Measurements from ENCODE around the gene SEL1L.

Gene SEL1L

DNA sequence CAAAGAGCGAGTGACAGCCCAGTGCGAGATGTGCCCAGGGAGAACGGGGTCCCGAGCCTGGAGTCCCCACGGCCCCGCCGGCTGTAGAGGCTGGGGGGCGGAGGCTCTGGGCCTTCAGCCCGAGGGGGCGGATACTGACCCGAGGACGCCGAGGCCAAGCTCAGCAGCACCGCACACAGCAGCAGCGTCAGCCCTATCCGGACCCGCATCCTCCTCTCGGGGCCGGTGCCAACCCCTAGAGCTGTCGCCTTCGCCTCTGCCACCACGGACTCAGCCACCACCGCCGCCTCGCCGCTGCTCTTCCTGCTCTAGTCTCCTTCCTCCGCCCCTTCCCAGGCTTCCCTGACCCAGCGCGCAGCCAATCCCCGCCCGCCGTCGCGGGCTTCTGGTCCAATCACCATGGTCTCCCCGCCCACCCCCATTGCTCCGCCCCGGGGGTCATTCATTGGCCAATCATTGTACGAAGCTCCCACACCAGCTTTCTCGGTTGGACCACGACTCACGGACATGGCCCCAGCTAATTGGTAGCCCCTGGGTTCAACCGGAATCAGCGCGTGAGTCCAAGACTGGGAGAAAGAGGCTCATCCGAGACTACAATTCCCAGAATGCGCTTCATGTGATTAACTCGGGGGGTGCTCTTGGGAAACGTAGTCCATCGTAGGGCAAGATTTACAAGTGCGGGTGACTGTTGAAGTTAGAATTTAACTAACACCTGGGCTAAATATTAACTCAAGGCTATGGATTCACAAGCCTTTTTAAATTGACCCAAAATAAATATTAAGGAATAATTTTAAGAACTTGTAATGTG lies at the start of gene SEL1L:
Gene SEL1L, minus strand, starts transcription at position 318 of the 808 bp plus-strand sequence. Its CDS starts 109 bp downstream, at position 209.
- peak; percentile 100 for DNase-seq (ENCODE audit: low read depth)
- TF ChIP-seq, protein P1, sequence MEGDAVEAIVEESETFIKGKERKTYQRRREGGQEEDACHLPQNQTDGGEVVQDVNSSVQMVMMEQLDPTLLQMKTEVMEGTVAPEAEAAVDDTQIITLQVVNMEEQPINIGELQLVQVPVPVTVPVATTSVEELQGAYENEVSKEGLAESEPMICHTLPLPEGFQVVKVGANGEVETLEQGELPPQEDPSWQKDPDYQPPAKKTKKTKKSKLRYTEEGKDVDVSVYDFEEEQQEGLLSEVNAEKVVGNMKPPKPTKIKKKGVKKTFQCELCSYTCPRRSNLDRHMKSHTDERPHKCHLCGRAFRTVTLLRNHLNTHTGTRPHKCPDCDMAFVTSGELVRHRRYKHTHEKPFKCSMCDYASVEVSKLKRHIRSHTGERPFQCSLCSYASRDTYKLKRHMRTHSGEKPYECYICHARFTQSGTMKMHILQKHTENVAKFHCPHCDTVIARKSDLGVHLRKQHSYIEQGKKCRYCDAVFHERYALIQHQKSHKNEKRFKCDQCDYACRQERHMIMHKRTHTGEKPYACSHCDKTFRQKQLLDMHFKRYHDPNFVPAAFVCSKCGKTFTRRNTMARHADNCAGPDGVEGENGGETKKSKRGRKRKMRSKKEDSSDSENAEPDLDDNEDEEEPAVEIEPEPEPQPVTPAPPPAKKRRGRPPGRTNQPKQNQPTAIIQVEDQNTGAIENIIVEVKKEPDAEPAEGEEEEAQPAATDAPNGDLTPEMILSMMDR (IDR thresholded peaks at IDR 0.05; ENCODE audit: low read depth, low read length, missing control alignments), result no peak
- peak within 1 kb of the TSS; percentile 98 for H3K4me3 ChIP-seq (ENCODE audit: low read depth, low read length)
- in situ Hi-C loops (cut with HindIII; ENCODE audit: low sequenced_read_pairs), result no loop called here

DNA sequence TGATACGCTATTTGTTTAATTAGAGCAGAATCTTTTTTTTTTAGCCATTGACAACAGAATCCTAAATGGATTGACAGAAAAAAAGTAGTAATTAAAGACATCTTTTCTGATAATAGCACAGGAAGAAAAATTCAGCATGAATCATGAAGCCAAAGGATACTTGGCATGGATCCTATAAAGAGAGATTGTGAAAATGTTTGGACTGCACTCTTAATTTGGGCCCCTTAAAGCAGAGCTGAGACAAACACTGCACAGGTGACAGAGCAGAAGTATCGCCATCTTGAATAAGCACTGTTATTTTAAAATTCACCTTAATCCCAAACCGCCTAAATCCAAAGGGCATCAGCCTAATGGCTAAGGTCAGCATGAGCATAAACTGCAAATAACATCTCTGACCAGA lies 48.8 kb upstream of the SEL1L start:
- TF ChIP-seq, protein P1 (IDR thresholded peaks at IDR 0.05; ENCODE audit: low read depth, low read length, missing control alignments), result no peak
- no peak for DNase-seq (ENCODE audit: low read depth)
- in situ Hi-C loops (cut with HindIII; ENCODE audit: low sequenced_read_pairs), result no loop called here
- no peak overlapping the region for H3K4me3 ChIP-seq (ENCODE audit: low read depth, low read length)

DNA sequence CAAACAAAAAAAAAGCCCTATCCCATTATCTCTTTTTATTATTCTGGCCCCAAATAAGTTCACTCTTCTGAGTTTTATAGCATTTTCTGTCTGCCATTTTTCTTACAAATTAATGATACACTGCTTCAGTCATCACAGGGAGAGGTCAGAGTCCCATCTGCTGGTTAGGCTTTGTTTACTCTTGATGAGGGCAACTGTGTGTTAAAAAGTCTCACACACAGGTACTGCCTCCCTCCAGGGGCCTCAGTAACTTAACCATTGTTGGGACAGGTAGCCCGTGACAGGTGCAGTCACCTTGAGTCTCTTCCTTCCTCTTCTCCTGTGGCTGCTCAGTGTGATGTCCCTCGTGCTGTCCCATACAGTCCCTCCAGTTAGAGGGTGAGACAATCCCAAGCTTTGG lies 45.5 kb upstream of the SEL1L start:
- in situ Hi-C loops (cut with HindIII; ENCODE audit: low sequenced_read_pairs), result no loop called here

DNA sequence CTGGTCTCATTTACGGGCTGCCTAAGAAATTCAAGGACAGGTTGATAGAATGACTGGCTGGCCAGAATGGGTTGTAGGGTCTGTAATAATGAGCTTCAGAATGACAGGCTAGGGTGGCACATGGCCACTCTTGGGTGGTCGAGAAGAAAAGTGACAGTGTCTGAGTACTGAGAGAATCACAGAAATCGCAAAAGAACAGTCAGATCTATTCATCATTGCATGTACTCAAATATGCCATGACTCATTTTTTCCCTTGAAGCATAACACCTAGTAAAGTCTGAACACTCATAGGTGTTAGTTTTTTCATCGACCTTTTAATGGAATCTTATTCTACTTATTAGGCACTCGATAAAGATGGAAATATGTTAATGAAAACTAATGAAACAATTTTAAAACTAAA lies 37.8 kb upstream of the SEL1L start:
- no peak overlapping the region for H3K4me3 ChIP-seq (ENCODE audit: low read depth, low read length)
- TF ChIP-seq, protein P1 (IDR thresholded peaks at IDR 0.05; ENCODE audit: low read depth, low read length, missing control alignments), result no peak
- no peak for DNase-seq (ENCODE audit: low read depth)
- in situ Hi-C loops (cut with HindIII; ENCODE audit: low sequenced_read_pairs), result no loop called here

More for the DNA sequence above, 45.5 kb upstream of the SEL1L start:
- TF ChIP-seq, protein P1 (IDR thresholded peaks at IDR 0.05; ENCODE audit: low read depth, low read length, missing control alignments), result no peak
- no peak overlapping the region for H3K4me3 ChIP-seq (ENCODE audit: low read depth, low read length)
- DNase-seq (ENCODE audit: low read depth), result no peak

DNA sequence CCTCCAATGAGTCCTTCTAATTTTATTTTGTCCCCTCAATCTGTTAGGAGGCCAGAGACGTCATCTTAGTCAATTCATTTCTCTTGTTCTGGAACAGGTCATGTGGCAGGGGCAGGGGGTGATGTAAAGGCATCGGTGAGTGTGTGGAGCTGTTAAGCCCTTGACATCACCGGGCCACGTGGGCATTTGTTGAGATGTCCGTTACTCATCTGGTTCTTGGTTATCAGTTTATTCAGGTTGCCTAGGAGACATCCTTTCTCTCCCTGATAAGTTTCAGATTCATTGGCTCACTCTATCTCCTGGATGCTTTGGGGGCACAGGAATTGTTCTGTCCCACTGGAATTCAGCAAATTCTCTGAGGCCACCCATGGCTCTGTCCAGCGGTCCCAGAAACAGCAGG lies 33.6 kb upstream of the SEL1L start:
- in situ Hi-C loops (cut with HindIII; ENCODE audit: low sequenced_read_pairs), result no loop called here
- DNase-seq (ENCODE audit: low read depth), result no peak
- no peak overlapping the region for H3K4me3 ChIP-seq (ENCODE audit: low read depth, low read length)
- TF ChIP-seq, protein P1 (IDR thresholded peaks at IDR 0.05; ENCODE audit: low read depth, low read length, missing control alignments), result no peak

DNA sequence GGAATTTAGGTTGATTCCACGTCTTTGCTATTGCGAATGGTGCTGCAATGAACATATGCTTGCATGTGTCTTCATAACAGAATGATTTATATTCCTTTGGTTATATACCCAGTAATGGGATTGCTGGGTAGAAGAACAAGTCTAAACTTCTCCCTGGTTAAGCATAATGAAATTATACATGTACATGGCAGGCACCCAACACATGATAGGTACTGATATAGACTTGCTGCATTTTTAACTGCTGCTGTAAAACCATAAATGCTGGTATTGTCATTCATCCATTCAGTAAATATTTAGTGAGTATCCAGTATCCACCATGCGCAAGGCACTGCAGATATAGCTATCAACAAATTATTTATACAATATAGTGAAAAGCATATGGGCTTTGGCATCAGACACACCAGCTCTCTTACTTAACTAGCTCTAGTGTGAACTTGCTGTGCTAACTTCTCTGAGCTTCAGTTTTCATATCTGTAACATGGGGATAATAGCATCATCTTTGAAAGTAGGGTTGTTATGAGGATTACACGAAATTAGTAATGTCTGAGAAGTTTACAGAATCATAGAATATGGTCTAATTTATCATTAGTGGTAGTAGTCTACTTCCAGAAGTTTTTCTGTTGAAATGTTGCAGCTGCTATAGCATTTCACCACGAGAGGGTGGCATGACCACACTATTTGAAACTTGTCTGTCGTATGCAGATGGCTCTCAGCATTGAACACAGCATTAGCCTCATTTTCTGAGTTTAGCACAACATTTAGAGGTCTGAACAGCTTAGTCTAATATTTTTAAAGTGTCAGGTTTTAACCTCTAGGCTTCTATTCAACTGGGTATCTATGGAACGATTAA lies 32.0 kb upstream of the SEL1L start:
- TF ChIP-seq, protein P1 (IDR thresholded peaks at IDR 0.05; ENCODE audit: low read depth, low read length, missing control alignments), result peak; percentile 31
- H3K4me3 ChIP-seq (ENCODE audit: low read depth, low read length), result no peak overlapping the region
- in situ Hi-C loops (cut with HindIII; ENCODE audit: low sequenced_read_pairs), result no loop called here
- DNase-seq (ENCODE audit: low read depth), result no peak
